Cardiac fibroblast (primary cell): ENCODE results near the gene CDKN1B.
"Not testable (repeated sequence)": the region's sequence is repeated elsewhere in the genome, so short reads cannot be mapped to it uniquely, and the experiment has no call there.

Experiments
- DNase-seq, 2 donors: peaks; one replicate each; pipeline versions ENCODE4 v3.0.0 to v3.0.0-alpha.2; 2010; ENCODE audit warnings: low read depth in 2 of 2
- H3K4me3 ChIP-seq, 2 donors: replicated peaks in 1 of 2; 1 replicate in 1 of 2; 2 replicates in 1 of 2; pipeline ENCODE4 v1.5.1; 2011; ENCODE audit warnings: low read depth in 2 of 2, low read length in 2 of 2, mild to moderate bottlenecking in 2 of 2, moderate library complexity in 1 of 2
- CTCF ChIP-seq: IDR thresholded peaks from one replicate; pipeline ENCODE4 v1.5.1; 2011; ENCODE audit warnings: low read depth, mild to moderate bottlenecking, low read length, inconsistent platforms

Gene CDKN1B

GRCh38 chr12:12736759-12737676 is 19.9 kb downstream of the CDKN1B start:
- DNase-seq: peak; percentile 67 to 86

GRCh38 chr12:12738152-12738551 is 21.0 kb downstream of the CDKN1B start:
- DNase-seq, H3K4me3 ChIP-seq: not testable (repeated sequence)

More at GRCh38 chr12:12736759-12737676, 19.9 kb downstream of the CDKN1B start:
- H3K4me3 ChIP-seq: peak overlapping the region in 1 of 2 donors; percentile 4
- TF ChIP-seq CTCF: peak; percentile 52

GRCh38 chr12:12741660-12742059 is 24.5 kb downstream of the CDKN1B start:
- H3K4me3 ChIP-seq: no peak overlapping the region
- no peak for TF ChIP-seq CTCF
- DNase-seq: peak in 1 of 2 donors; percentile 10

- DNase-seq: peak in 1 of 2 donors; percentile 33
- TF ChIP-seq CTCF: no peak
- no peak overlapping the region for H3K4me3 ChIP-seq
These were observed 27.6 kb downstream of the CDKN1B start for GRCh38 chr12:12744546-12745305.

- no peak for TF ChIP-seq CTCF
- no peak for DNase-seq
- no peak overlapping the region for H3K4me3 ChIP-seq
These were observed 28.5 kb downstream of the CDKN1B start for GRCh38 chr12:12745576-12746211.

- no peak overlapping the region for H3K4me3 ChIP-seq
- DNase-seq: peak in 1 of 2 donors; percentile 42
- no peak for TF ChIP-seq CTCF
These were observed 30.1 kb downstream of the CDKN1B start for GRCh38 chr12:12747278-12747677.
